Measurements from ENCODE around the gene AXIN2.
A peak's percentile ranks its signal among the peaks of the same experiment; 100 is the strongest.
"Not testable (repeated sequence)": the region's sequence is repeated elsewhere in the genome, so short reads cannot be mapped to it uniquely, and the experiment has no call there.

Gene AXIN2

DNA sequence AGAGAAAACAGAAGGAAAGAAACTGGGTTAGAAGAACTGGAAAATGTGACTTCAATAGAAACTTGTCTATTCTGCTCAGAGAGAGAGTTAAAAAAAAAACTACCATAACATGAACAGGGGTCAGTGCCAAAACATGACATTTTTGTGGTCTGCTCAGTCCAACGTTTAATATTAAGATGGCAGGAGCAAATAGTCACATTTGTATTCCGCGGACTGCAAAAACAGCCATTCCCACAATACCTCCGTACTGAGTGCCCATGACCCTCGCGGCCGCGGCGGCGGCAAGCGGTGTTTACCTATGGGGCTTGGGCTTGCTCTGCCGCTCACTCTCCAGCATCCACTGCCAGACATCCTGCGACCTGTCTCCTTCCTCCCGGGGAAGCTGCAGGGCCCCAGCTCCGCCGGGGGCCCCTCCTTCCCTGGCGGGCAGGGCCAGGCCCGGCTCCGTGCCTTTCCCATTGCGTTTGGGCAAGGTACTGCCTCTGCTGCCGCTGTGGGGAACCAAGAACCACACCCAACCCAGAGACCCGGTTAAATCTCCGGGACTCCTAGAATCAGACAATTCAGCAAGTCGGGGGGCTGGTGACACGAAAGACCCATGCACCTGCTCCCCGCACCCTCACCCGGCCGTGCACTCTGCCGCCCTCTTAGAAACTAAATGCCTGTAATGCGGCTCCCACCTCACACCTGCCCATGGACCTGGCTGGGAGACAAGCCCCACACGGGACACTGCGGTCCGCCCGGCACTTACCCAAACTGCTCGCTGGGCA lies 24.7 kb downstream of the AXIN2 start:
- no peak for FAIRE-seq

DNA sequence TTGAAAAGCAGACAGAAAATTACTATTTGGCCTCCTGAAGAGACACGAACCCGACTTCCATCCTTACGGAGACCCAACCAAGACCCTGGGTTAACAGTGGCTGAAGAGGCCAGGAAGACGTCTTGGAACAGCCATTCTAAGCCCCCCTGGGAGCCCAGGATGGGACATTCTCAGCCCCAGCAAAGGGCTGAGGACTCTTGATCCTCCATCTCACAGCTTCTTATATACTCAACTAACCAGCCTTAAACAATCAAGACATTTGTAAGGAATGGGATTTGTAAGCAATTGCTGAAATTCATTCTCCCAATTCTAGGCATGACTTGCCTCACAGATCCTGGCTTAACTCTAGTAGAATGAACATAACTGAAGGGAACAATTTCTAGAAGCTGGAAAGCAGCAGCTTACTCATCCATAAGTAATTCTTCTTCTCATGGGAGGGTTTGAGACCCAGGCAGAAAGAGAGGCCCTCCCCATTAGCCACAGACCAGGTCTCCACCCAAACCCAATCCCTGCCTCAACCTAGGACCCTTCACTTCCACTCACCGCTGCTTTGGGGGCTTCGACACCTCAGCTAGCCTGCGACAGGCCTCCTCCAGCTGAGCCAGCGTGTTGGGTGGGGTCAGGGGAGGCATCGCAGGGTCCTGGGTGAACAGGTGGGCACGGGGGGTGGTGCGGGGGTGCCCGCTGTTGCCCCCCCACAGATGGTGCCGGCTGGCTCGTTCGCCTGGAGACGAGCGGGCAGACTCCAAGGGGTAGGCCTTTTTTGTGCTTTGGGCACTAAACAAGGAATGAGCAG lies 25.5 kb downstream of the AXIN2 start:
- FAIRE-seq: no peak

DNA sequence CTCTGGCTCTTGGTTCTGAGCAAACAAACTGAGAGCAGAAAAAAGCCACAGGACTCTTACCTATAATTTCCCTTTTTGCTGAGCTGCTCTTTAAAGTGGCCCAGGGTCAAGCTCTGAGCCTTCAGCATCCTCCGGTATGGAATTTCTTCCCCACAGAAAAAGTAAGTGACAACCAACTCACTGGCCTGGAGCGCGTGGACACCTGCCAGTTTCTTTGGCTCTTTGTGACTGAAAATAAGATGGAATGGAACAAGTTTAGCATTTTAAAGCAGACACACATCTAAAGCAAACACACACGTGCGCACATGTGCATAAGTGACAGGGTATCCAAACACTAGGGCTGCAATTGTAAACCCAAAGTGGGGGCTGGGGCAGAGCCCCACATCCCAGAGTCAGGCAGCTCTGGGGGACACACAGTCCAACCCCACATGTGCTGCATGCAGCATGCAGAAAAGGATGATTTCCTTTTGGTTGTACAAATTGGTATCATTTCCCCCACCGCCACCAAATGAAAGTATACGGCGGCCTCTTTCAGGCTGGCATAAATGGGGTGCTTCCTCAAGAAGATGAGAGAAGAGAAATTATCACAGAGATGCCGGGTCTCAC lies 27.5 kb downstream of the AXIN2 start:
- FAIRE-seq: no peak

DNA sequence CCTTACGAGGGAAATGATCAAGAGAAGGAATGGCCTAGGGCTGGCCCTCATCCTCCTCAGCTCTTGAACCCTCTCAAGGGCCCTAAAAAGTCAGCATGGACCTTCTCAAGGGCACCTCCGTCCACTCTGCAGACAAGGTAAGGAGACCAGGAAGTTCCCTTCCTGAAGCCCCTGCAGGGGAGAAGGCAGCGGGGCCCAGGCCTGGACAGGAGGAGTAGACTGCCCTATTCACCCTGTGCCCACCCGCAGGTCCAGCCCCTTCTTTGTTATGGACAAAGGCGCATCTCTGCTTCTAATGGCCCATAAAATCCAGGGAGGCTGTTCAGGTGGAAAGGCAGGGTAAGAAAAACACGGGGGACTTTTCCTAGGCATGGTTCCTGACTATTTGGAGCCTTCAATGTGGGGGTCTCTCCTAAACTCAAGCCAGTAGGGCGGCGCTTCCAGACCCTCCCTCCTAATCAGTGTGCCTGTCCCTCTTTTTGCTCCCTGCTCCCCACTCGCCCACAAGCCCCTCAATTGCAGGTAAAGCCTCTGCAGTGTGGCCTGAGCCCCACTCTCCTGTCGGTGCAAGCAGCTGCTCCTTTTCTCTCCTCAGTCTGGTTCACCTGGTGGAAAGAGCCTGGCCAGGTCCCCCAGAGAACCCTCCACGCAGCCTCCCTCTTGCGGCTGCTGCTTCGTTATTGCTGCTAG lies 28.2 kb downstream of the AXIN2 start:
- FAIRE-seq: no peak

DNA sequence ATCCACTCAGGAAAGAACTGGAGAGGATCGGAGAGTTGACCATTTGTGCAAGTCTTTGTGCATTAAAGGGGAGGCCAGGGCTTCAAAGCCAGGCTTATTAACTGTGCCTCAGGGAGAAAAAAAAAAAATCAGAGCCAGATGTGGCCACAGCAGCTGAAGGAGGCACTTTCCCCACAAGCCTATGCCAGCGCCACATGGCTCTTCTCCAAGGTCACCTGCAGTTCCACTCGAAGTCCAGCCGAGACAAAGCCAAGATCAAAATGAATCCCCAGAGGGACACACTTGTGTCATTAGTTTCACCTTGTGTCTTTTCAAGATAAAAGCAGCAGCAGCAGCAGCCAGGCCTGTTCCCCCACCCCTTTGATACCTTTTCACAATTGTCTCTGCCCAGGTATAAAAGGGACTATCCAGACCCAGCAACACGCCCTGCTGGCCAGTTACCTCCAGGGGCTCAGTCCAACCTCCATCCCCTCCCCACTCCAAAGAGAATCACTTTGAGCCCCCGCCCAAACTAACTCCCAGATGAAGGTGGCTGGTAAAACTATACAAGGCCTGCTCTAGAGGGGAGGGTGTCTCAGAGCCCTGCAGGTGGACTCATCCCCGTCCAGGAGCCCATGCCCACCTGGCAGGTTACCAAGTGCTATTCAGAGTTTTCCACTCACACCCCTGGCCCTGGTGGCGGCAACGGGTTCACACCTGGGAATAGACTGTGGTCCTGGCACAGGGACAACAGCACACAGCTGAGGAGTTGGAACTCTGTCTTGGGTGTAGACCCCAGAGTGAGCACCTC lies 29.2 kb downstream of the AXIN2 start:
- FAIRE-seq: no peak

DNA sequence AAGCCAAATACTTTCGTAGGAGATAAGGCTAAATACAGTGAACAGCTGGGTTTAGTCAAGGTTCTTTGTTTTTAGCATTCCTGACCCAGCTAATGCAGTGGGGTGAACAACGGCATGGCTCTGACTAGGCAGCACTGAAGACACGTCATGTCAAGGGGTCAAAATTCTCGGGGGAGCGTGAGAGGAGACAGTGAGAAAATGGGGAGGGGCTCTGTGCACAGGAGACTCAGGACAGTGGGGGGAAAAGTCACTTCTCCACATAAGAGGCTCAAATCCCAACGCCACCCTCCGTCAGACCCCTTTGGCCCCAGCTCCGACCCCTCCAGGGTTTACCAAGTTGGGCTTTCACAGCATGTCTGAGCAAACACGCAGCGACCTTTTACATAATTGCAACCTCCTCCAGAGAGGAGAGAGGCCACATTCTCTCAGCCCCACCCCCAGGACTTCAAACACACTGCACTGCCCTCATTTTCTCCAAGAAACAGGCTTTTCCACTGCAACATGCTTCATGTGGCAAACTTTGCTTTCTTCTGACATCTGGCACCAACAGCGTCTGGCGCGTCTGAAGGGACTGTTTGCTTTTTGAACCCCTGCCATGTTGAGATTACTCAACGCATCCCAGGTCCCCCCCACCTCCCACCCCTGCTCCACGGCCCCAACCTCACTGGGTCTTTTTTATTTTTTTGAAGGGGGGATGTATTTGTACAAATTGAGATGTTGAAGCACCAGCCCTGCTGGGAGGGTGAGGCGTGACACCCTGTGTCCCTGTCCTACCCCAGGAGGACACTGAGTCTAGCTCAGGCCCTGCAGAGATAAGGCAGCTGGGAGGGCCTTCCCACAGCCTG lies 30.0 kb downstream of the AXIN2 start:
- FAIRE-seq: peak; percentile 95

DNA sequence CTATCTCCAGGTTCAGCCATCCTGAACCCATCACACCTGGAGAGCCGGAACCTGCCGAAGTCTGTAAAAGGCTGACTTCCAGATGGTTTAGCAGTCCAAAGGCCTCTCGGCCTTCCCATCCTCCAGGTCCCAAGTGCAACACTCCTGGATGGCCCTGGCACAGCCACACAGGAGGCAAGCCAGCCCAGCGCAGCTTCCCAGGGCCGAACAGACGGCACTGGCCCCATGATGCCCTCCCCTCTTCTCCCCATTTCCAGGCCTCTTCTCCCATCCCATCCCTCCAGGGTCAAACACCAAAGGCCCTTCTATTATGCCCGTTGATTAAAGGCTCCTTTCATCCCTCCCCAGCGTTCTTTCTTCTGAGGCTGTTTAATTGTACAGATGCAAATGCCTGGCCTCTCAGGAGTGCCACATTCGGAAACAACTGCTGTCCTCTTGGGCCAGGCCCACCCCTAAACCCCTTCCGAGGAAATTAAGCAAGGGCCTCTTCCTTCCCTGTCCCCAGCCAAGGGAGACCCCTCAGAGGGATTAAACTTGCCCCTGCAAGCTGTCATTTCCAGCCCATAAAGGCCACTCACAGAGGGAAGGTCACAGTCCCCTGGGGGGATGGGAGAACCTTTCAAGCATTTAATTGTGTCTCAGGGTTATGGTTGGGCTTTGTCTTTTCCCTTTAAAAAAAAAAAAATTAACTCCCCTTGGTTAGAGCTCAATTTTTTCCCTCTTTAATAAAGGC lies 30.8 kb downstream of the AXIN2 start:
- no peak for FAIRE-seq

DNA sequence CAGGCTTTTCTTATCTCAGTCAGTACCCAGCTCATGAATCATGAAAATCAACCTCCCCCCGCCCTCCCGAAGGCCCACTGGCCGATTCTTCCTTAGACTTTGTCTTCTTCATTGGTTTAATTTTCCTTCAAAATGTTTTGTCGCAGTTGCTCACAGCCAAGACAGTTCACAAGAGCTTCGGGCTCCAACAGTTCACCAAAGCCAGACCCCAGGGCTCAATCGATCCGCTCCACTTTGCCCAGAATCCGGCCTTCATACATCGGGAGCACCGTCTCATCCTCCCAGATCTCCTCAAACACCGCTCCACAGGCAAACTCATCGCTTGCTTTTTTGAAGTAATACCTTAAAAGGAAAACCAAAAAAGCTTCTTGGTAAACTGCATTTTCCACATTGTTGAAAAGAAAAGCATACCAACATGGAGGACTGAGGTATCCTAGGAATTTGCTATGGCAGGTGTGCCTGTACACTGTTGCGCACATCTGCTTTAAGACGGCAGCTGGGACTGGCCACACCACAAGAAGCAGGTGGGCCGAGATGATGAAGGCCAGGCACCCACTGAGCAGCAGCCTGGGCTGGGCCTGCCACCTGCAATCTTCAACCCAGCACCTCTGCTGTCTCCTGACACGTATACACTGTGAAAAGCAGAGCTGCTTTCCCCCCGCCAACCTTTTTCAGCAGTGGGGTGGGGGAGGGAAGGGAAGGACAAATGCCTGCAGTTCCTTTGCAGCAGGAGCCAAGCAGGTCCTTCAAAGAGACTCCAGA lies 31.5 kb downstream of the AXIN2 start:
- no peak for FAIRE-seq

DNA sequence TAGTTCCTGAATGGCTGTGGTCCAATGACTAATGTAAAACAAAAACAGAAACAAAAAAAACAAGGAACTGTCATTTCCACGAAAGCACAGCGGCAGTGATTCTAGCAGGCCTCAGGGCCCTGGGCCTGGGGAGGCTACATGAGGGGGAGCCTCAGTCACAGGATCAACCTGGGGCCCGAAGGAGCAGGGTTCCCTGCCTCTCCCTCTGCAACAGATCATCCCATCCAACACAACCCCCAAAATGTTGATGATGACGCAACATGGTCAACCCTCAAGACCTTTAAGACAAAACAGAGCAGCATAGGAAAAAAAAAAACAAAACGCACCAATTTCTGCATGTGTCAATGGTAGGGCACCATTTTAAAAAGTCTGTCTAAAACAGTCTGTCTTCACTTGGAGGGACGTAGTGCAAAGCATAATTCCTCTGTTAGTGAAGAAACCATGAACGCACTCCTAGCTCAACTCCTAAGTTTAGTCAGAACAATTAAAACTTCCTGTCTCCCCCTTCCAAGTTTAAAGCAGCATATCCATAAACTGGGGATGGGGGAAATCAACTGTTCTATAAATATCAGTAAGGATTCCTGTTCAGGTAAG lies 32.3 kb downstream of the AXIN2 start:
- FAIRE-seq: no peak

DNA sequence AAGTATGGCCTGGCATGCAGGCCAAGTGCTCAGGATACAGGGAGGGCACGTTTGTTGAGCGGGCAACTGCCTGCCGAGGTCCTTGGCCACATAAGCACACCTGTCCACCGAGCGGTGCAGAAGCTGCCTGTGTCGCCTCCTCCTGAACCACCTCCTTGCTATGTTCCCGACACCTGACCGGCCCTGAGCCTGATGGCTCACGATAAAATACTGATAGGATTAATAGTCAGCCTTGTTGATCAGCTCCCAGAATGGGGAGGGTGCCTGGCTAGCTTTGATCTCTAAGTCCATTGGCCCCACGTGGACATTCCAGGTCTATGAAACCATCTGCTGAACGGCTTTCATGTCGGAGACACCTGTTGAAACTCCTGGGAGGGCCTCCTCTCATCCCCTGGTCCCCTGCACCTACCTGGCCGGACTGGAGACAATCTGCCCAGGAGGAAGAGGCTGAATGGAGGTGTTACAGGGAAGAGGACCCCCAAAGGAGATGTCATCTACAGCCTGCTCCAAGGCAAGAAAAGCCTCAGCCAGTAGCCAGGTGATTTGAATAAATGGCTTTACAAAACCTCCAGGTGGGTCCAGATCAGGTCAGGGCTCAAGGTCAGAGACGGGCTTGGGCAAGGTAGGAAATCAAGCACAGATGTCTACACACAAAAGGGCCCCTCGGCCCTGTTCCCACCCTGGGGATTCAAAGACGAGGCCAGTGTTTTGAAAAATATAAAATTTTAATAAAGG lies 33.4 kb downstream of the AXIN2 start:
- FAIRE-seq: no peak

DNA sequence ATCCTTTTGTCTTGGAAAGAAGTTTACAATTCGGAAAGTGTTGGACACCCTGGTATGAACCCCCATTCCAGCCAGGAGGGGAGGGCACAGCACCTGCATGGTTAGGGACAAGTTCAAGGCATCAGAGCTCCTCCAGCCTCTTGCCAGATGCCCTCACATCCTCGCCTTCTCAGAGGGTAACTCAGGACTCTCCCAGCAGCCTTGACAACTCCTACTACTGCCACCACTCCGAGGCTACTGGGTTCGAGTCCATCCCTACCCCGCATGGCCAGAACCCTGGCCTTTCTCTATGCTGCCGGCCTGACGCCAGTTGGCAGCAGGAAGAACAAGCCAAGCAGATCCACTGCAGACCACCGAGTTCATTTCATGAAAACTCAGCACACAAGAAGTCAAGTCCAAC lies 34.1 kb downstream of the AXIN2 start:
- FAIRE-seq: no peak

DNA sequence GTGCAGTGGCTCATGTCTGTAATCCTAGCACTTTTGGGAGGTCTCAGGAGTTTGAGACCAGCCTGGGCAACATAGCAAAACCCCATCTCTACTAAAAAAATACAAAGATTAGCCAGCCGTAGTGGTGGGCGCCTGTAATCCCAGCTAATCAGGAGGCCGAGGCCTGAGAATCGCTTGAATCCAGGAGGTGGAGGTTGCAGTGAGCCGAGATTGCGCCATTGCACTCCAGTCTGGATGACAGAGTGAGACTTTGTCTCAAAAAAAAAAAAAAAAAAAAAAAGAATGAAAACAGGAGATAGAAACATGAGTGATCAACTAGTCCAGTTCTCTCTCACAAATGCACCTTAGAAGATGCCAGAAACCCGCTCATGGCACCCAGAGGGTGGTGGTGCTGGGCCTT lies 34.6 kb downstream of the AXIN2 start:
- FAIRE-seq: not testable (repeated sequence)

DNA sequence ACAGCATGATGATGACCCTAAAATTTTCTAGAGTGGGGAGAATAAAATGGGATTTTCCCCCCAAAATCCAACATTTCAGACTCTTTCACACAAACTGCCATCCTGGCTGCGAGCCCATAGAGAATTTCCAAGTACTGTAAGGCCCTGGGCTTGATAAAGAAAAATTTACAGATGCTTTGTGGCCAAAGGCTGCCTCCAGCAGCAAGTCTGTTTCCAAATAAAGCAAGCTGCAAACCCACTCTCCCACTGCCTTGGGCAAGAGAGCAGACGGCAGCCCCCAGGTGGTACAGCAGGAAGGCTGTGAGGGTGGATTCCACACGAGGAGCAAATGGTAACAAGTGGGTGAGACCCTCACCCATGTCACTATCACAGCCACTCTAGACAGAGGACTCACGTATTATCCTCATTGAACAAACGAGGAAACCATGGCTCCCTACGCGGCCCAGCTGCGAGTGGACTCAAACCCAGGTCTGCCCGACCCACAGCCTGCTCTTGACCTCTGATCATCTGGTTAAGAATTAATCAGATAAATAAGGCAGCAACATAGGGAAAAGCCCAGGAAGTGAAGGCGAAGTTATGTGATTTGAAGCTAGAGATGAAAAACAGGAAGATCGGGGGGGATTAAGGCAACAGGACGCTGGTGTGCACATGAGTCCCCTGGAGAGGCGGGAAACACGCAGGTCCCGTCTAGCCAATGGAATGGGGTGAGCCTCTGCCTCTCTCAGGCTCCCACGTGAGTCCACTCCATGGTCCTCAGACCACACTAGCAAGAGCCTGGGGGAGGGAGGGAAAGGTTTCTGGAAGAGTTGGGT lies 37.4 kb downstream of the AXIN2 start:
- FAIRE-seq: no peak

DNA sequence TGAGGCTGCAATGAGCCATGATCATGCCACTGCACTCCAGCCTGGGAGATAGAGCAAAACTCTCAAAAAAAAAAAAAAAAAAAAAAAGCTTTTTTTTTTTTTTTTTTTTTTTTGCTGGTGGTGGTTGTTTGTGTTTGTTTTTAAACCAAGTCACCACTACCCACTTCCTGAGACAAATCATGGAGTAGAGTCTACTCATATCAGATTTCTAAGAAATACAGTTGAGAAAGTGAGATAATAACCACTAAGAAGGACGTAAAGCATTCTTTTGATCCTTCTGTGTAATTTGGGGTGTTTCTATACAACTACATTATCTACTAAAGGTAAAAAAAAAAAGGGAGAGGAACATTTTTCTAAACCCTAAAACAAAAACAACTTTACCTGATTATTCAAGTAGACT lies 38.0 kb downstream of the AXIN2 start:
- FAIRE-seq: no peak

DNA sequence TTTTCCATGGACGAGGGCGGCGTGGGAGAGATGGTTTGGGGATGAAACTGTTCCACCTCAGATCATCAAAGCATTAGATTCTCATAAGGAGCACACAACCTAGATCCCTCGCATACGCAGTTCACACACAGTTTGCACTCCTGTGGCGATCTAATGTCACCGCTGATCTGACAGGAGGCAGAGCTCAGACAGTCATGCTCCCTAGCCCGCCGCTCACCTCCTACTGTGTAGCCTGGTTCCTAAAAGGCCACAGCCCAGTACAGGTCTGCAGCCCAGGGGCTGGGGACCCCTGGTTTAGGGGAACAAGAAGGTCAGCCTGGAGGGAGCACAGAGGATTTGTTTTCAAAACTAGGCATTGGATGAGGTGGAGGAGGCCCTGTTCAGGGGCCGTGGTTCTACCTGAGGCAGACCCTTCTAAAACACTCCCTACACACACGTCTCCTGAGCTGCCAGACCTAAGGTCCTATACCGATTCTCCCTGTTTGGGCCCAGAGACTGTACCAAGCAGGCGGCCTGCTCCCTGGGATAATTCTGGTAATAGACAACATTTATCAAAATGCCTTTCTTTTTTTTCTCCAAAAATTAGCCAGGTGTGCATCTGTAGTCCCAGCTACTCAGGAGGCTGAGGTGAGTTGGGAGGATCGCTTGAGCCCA lies 38.6 kb downstream of the AXIN2 start:
- FAIRE-seq: no peak

DNA sequence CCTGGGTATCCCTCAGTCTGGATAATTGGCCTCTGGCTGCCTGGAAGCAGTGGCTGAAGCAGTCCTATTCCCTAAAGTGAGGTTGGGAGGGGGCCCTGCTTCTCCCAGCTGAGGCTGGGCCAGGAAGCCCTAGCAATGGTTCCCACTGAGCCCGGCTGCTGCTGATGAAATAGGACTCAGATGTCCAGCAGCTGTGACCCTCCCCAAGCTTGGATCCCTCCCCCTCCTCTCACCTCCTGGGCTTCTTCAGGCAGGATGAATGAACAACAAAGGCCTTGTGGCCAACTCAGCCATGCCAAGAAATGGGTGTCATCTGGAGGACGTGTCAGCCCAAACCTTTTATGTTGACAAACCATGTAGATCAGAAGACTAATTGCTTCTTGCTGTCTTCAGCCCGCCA lies 42.0 kb downstream of the AXIN2 start:
- peak; percentile 8 for FAIRE-seq

DNA sequence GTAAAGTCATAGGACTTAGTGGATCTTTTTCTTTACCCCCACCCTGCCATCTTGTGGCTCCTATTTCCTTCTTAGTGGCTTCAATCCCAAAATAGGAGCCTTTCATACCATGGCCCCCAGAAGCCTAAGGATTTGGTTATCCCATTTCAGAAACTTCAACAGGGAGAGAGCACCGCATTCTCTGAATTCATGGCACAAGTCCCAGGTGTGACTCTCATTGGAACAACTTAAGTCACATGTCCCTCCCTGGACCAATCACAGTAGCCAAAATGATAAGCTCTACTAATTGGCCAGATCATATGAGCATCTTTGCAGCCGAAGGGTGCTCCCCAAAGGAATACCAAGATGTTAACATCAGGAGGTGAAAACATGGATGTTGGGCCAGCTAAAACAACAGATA lies 43.2 kb downstream of the AXIN2 start:
- FAIRE-seq: no peak
